ENCODE data around the gene HMCN2. TPM values are rescaled to one million over a fixed set of nuclear protein-coding genes. Genes with fewer than 3 reads are reported as not detected.

Gene HMCN2
- total and polyA plus RNA-seq, 2 donors (not counting 1 experiment from before 2014, with no cell fraction given) = 0.01 TPM; not detected in 1

GRCh38 chr9:130323051-130323745 lies 57.6 kb downstream of the HMCN2 start:
- no peak overlapping the region for H3K27ac ChIP-seq (ENCODE audit: low read length in 2 of 2)
- intact Hi-C loops (cut with micrococcal nuclease) = no loop called here
- peaks cover 0 to 11% (median 3%) of the 10 kb centered on the region in 4 experiments for H3K27me3 ChIP-seq (replicated peaks in 1 of 4; ENCODE audit: control extremely low read depth in 1 of 4, control insufficient read depth in 3 of 4, insufficient read depth in 4 of 4, low read length in 3 of 4)
- peaks cover 43% of the 10 kb centered on the region for H3K27me3 Mint-ChIP-seq
- H3K79me2 ChIP-seq (ENCODE audit: control insufficient read depth, insufficient read depth, low read length) = no peaks in the 10 kb centered on the region
- H3K9me3 Mint-ChIP-seq (ENCODE audit: insufficient read depth) = no peaks in the 10 kb centered on the region
- no peaks in the 10 kb centered on the region for H3K4me1 ChIP-seq (ENCODE audit: control insufficient read depth in 2 of 2, insufficient read depth in 2 of 2, low read length in 2 of 2)
- no peaks in the 10 kb centered on the region for H3K36me3 ChIP-seq (replicated peaks in 1 of 2; ENCODE audit: control extremely low read depth in 1 of 2, control insufficient read depth in 1 of 2, extremely low read depth in 1 of 2, insufficient read depth in 2 of 2, low read length in 1 of 2)
- POLR2A ChIA-PET = no interaction called here
- no peaks in the 10 kb centered on the region for H3K4me1 Mint-ChIP-seq
- H3K4me2 ChIP-seq (replicated peaks; ENCODE audit: low read depth, low read length, poor library complexity, severe bottlenecking) = no peak overlapping the region
- no peak overlapping the region for H3K27ac Mint-ChIP-seq
- H3K4me3 Mint-ChIP-seq = no peak overlapping the region
- 91% methylated on average over 7 of the region's 10 CpGs for WGBS (ENCODE audit: insufficient coverage)
- H2AFZ ChIP-seq (ENCODE audit: insufficient read depth, low read depth, low read length, poor library complexity, severe bottlenecking) = no peak overlapping the region
- H4K20me1 ChIP-seq (ENCODE audit: control insufficient read depth, insufficient read depth, low read length, poor library complexity, severe bottlenecking) = no peaks in the 10 kb centered on the region
- DNase-seq = no peak
- no peaks in the 10 kb centered on the region for H3K9me3 ChIP-seq (ENCODE audit: control extremely low read depth in 1 of 3, control insufficient read depth in 2 of 3, insufficient read depth in 1 of 3, low read length in 2 of 3)
- TF ChIP-seq CTCF (IDR thresholded peaks at IDR 0.05) (no peak), EZH2 (IDR thresholded peaks at IDR 0.05; ENCODE audit: borderline replicate concordance, insufficient read depth, low read depth, low read length, poor library complexity, severe bottlenecking) (no peak)
- CTCF ChIA-PET = no interaction called here
- ATAC-seq (ENCODE audit: low read depth) = no peak
- no peak overlapping the region for H3K9ac ChIP-seq (ENCODE audit: low read length)
- no peak overlapping the region for H3K4me3 ChIP-seq (ENCODE audit: control extremely low read depth in 1 of 5, extremely low read depth in 1 of 5, insufficient read depth in 1 of 5, low read depth in 2 of 5, low read length in 4 of 5)

GRCh38 chr9:130325921-130326320 lies 60.4 kb downstream of the HMCN2 start:
- CTCF ChIA-PET = interaction anchor here (1.3 kb wide), 1 partner anchor 12 kb away, joined by 3 read pairs; no protein-coding TSS in a partner anchor
- H3K4me3 ChIP-seq (ENCODE audit: control extremely low read depth in 1 of 5, extremely low read depth in 1 of 5, insufficient read depth in 1 of 5, low read depth in 2 of 5, low read length in 4 of 5) = no peak overlapping the region
- no peak overlapping the region for H2AFZ ChIP-seq (ENCODE audit: insufficient read depth, low read depth, low read length, poor library complexity, severe bottlenecking)
- no peak overlapping the region for H3K27ac ChIP-seq (ENCODE audit: low read length in 2 of 2)
- H3K27me3 Mint-ChIP-seq = peaks cover 39% of the 10 kb centered on the region
- TF ChIP-seq CTCF (IDR thresholded peaks at IDR 0.05) = no peak
- no peak for TF ChIP-seq EZH2 (IDR thresholded peaks at IDR 0.05; ENCODE audit: borderline replicate concordance, insufficient read depth, low read depth, low read length, poor library complexity, severe bottlenecking)
- H3K4me2 ChIP-seq (replicated peaks; ENCODE audit: low read depth, low read length, poor library complexity, severe bottlenecking) = no peak overlapping the region
- no peak overlapping the region for H3K4me3 Mint-ChIP-seq
- no peak for DNase-seq
- peaks cover 0 to 2% (median 0%) of the 10 kb centered on the region in 3 donors for H3K9me3 ChIP-seq (ENCODE audit: control extremely low read depth in 1 of 3, control insufficient read depth in 2 of 3, insufficient read depth in 1 of 3, low read length in 2 of 3)
- H3K9me3 Mint-ChIP-seq (ENCODE audit: insufficient read depth) = no peaks in the 10 kb centered on the region
- POLR2A ChIA-PET = no interaction called here
- H3K79me2 ChIP-seq (ENCODE audit: control insufficient read depth, insufficient read depth, low read length) = no peaks in the 10 kb centered on the region
- intact Hi-C loops (cut with micrococcal nuclease) = no loop called here
- 82% methylated on average over 7 of the region's 7 CpGs for WGBS (ENCODE audit: insufficient coverage)
- ATAC-seq (ENCODE audit: low read depth) = no peak
- H3K4me1 ChIP-seq (ENCODE audit: control insufficient read depth in 2 of 2, insufficient read depth in 2 of 2, low read length in 2 of 2) = no peaks in the 10 kb centered on the region
- H3K27me3 ChIP-seq (replicated peaks in 1 of 4; ENCODE audit: control extremely low read depth in 1 of 4, control insufficient read depth in 3 of 4, insufficient read depth in 4 of 4, low read length in 3 of 4) = peaks cover 0 to 13% (median 5%) of the 10 kb centered on the region in 4 experiments
- H3K4me1 Mint-ChIP-seq = no peaks in the 10 kb centered on the region
- H3K36me3 ChIP-seq (replicated peaks in 1 of 2; ENCODE audit: control extremely low read depth in 1 of 2, control insufficient read depth in 1 of 2, extremely low read depth in 1 of 2, insufficient read depth in 2 of 2, low read length in 1 of 2) = no peaks in the 10 kb centered on the region
- H3K27ac Mint-ChIP-seq = no peak overlapping the region
- H3K9ac ChIP-seq (ENCODE audit: low read length) = no peak overlapping the region
- H4K20me1 ChIP-seq (ENCODE audit: control insufficient read depth, insufficient read depth, low read length, poor library complexity, severe bottlenecking) = no peaks in the 10 kb centered on the region
